ENCODE measurements around the gene LGR6. TPM values are rescaled to one million over a fixed set of nuclear protein-coding genes. Genes with fewer than 3 reads are reported as not detected.

Gene LGR6, protein sequence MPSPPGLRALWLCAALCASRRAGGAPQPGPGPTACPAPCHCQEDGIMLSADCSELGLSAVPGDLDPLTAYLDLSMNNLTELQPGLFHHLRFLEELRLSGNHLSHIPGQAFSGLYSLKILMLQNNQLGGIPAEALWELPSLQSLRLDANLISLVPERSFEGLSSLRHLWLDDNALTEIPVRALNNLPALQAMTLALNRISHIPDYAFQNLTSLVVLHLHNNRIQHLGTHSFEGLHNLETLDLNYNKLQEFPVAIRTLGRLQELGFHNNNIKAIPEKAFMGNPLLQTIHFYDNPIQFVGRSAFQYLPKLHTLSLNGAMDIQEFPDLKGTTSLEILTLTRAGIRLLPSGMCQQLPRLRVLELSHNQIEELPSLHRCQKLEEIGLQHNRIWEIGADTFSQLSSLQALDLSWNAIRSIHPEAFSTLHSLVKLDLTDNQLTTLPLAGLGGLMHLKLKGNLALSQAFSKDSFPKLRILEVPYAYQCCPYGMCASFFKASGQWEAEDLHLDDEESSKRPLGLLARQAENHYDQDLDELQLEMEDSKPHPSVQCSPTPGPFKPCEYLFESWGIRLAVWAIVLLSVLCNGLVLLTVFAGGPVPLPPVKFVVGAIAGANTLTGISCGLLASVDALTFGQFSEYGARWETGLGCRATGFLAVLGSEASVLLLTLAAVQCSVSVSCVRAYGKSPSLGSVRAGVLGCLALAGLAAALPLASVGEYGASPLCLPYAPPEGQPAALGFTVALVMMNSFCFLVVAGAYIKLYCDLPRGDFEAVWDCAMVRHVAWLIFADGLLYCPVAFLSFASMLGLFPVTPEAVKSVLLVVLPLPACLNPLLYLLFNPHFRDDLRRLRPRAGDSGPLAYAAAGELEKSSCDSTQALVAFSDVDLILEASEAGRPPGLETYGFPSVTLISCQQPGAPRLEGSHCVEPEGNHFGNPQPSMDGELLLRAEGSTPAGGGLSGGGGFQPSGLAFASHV
- total RNA-seq, result not detected in 2 replicates

GRCh38 chr1:202193614-202194327, at the start of gene LGR6:
LGR6 (plus strand) TSS chr1:202193799; CDS start chr1:202193990, 191 bp downstream.

DNA sequence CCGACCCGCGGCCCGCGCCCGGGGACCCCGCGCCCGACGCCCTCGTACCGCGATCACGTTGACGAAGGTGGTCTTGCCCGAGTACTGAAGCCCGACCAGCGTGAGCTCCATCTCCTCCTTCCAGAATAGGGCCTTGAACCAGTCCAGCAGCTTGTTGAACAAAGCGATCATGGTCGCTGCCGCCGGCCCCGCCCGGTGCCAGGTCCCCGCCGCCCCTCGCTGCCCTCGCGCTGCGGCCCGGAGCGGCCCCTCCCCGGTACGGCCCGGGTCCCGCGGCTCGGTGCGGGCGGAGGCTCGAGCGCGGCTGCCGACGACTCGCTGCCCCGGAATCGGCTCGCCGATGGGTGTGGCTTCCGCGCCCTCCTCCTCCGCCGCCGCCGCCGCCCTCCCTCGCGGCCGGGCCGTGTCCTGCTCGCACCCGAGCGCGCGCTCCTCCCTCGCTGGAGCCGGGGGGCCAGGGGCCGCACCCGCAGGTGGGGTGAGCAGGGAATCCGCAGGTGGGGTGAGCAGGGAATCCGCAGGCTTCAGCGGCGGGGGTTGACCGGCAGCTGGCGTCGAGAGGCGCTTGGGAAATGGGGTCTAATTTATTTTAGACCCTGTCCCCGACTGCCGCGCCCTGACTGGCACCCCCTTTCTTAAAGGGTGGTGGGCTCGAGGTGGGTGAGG, 49.1 kb upstream of the LGR6 start, which contains the start of gene ARL8A:
ARL8A (minus strand) TSS at position 336 of the 666 bp plus-strand sequence; CDS start at position 171, 165 bp downstream.

GRCh38 chr1:202160377-202160940, 33.1 kb upstream of the LGR6 start, which contains the start of gene PTPN7:
PTPN7 (minus strand) TSS chr1:202160602; CDS start chr1:202159402, 1,200 bp downstream.

GRCh38 chr1:202348509-202349205, 155.1 kb downstream of the LGR6 start, which contains the start of gene PPP1R12B:
PPP1R12B (plus strand) TSS chr1:202348699; CDS start chr1:202348852, 153 bp downstream.

Other genes starting within 250 kb of the LGR6 start
- 0.56 and 1.0 TPM in 2 replicates for gene LMOD1, start 247.3 kb upstream of the LGR6 start, total RNA-seq
- 37.0 and 62.6 TPM in 2 replicates for gene TIMM17A, start 238.3 kb upstream of the LGR6 start, total RNA-seq
- 71.9 and 73.8 TPM in 2 replicates for gene RNPEP, start 211.2 kb upstream of the LGR6 start, total RNA-seq
- 0.91 and 1.9 TPM in 2 replicates for gene ELF3, start 183.2 kb upstream of the LGR6 start, total RNA-seq
- not detected in 2 replicates for gene GPR37L1, start 70.9 kb upstream of the LGR6 start, total RNA-seq
- gene ARL8A, start 49.1 kb upstream of the LGR6 start, total RNA-seq, result 18.8 and 21.9 TPM in 2 replicates
- not detected in 2 replicates for gene PTPN7, start 33.2 kb upstream of the LGR6 start, total RNA-seq
- gene UBE2T, start 148.1 kb downstream of the LGR6 start, total RNA-seq, result 27.3 and 61.7 TPM in 2 replicates
- 2.8 and 7.2 TPM in 2 replicates for gene PPP1R12B, start 154.9 kb downstream of the LGR6 start, total RNA-seq